ENCODE results near the gene GMPR. TPM values are rescaled to one million over a fixed set of nuclear protein-coding genes. Genes with fewer than 3 reads are reported as not detected.

The GMPR gene
- total and polyA plus RNA-seq, 4 experiments from 2014 or later: 0.56 to 0.68 TPM; not detected in 2

DNA sequence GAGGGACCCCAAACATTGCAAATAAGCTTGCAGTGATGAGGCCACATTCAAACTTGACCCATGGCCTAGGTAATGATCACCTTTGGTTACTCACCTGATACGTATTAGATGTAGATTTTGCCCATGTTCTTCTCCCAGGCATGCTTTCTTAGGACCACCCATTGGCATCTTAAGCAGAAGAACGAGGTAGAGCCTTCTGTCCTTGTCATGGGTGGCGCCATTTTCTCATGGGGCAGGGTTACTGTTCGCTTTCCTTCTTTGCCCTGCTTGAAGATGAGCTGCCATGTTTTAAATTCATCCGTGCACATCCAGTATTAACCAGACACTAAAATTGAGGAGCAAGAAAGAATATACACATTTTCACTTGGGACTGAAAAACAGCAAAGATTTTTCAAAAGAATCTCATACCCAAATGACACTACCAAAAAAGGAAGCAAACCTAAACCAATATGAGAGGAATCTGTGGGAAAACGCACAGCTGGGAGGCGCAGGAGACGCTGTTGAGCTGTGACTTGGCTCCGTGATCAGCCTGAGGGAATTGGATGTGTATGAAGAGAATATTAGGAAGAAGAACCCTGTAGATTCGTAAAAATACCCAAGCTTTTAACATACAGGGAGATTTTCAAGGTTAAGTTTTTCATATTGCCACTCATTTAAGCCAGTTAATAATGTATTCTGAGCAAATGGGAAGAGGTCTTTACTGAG lies 36.6 kb downstream of the GMPR start:
- no peak overlapping the region for H3K4me3 ChIP-seq (ENCODE audit: low read length in 2 of 2)
- H3K27ac ChIP-seq (ENCODE audit: low read depth, low read length): no peak overlapping the region
- H3K36me3 Mint-ChIP-seq: no peaks in the 10 kb centered on the region
- no peaks in the 10 kb centered on the region for H3K36me3 ChIP-seq (ENCODE audit: insufficient read depth, low read length)
- H3K27me3 ChIP-seq (ENCODE audit: insufficient read depth, low read length): no peaks in the 10 kb centered on the region
- no peaks in the 10 kb centered on the region for H3K4me1 Mint-ChIP-seq
- no peak overlapping the region for H3K27ac Mint-ChIP-seq
- intact Hi-C loops (cut with micrococcal nuclease): no loop called here
- peaks cover 0 to 9% of the 10 kb centered on the region in 2 donors for H3K27me3 Mint-ChIP-seq
- POLR2A ChIA-PET (ENCODE audit: partially characterized antibody): no interaction called here
- no peaks in the 10 kb centered on the region for H3K9me3 Mint-ChIP-seq
- no peak for DNase-seq
- no peak overlapping the region for H3K4me3 Mint-ChIP-seq
- no peaks in the 10 kb centered on the region for H3K4me1 ChIP-seq (ENCODE audit: insufficient read depth, low read length)
- CTCF ChIA-PET (ENCODE audit: partially characterized antibody): interaction anchor here (1.3 kb wide), 1 partner anchor 15 kb away, joined by 3 read pairs; no protein-coding TSS in a partner anchor
- H3K9me3 ChIP-seq (ENCODE audit: control insufficient read depth in 1 of 2, low read length in 2 of 2): no peaks in the 10 kb centered on the region

DNA sequence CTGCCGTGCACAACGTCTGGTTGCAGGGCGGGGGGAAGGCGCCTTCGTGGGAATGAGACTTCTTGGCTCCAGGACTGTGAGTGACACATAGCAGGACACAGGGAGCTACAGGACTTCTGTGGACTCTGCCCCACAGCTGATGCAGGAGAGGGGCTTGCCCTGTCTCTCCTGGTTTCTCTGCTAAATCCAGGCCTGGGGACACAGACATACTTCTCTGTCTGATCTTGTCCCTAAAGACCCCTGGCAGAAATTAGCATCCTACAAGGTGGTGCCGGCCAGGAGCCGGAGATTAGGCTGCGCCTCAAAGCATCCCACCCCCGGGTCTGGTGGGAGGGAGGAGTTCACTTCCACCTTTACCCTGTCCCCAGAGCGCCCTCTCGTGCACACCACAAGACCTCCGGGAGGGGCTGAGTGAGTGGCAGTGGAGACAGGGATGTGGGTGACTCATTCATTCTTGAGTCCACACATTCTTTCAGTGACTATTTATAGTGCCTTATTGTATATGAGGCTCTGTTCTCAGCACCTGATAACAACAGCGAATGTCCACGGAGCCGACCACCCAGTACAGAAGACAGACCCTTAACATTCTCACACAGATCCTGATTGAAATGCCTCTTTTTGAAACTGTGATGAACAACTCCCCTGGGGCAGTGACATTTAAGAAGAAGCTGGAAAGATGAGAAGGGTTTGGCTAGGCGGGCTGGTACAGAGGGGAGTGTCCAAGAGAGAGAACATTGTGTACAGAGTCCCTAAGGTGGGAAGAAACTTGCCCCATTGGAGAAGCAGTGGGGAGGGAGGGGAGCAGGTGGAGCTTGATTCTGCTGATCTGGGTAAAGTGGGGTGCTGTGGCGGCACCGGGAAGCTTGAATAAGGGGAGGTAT lies 39.0 kb downstream of the GMPR start:
- intact Hi-C loops (cut with micrococcal nuclease): no loop called here
- Histone ChIP-seq H3K4me3 (ENCODE audit: low read length in 2 of 2) (no peak overlapping the region), H3K4me1 (ENCODE audit: insufficient read depth, low read length) (no peaks in the 10 kb centered on the region), H3K36me3 (ENCODE audit: insufficient read depth, low read length) (no peaks in the 10 kb centered on the region), H3K9me3 (ENCODE audit: control insufficient read depth in 1 of 2, low read length in 2 of 2) (no peaks in the 10 kb centered on the region), H3K27ac (ENCODE audit: low read depth, low read length) (no peak overlapping the region), H3K27me3 (ENCODE audit: insufficient read depth, low read length) (no peaks in the 10 kb centered on the region)
- ChIA-PET CTCF (ENCODE audit: partially characterized antibody) (interaction anchor here (1.2 to 1.6 kb wide), 2 partner anchors 9 to 132 kb away, joined by 3 to 6 read pairs; no protein-coding TSS in a partner anchor), POLR2A (ENCODE audit: partially characterized antibody) (no interaction called here)
- Mint-ChIP-seq H3K9me3 (no peaks in the 10 kb centered on the region), H3K4me3 (no peak overlapping the region), H3K27me3 (peaks cover 0 to 8% of the 10 kb centered on the region in 2 donors), H3K4me1 (no peaks in the 10 kb centered on the region), H3K36me3 (no peaks in the 10 kb centered on the region), H3K27ac (no peak overlapping the region)
- DNase-seq: no peak

- Histone ChIP-seq H3K36me3 (ENCODE audit: insufficient read depth, low read length) (no peaks in the 10 kb centered on the region), H3K4me1 (ENCODE audit: insufficient read depth, low read length) (no peaks in the 10 kb centered on the region), H3K27ac (ENCODE audit: low read depth, low read length) (no peak overlapping the region), H3K27me3 (ENCODE audit: insufficient read depth, low read length) (no peaks in the 10 kb centered on the region), H3K9me3 (ENCODE audit: control insufficient read depth in 1 of 2, low read length in 2 of 2) (no peaks in the 10 kb centered on the region), H3K4me3 (ENCODE audit: low read length in 2 of 2) (no peak overlapping the region)
- no peak for DNase-seq
- H3K27me3 Mint-ChIP-seq: peaks cover 0 to 8% of the 10 kb centered on the region in 2 donors
- ChIA-PET CTCF (ENCODE audit: partially characterized antibody) (interaction anchor here (1.6 kb wide), 1 partner anchor 8 kb away, joined by 6 read pairs; no protein-coding TSS in a partner anchor), POLR2A (ENCODE audit: partially characterized antibody) (no interaction called here)
- intact Hi-C loops (cut with micrococcal nuclease): no loop called here
- no peak overlapping the region for H3K27ac Mint-ChIP-seq
- no peaks in the 10 kb centered on the region for H3K9me3 Mint-ChIP-seq
- no peak overlapping the region for H3K4me3 Mint-ChIP-seq
- no peaks in the 10 kb centered on the region for H3K36me3 Mint-ChIP-seq
- H3K4me1 Mint-ChIP-seq: no peaks in the 10 kb centered on the region
These were observed 39.8 kb downstream of the GMPR start for GRCh38 chr6:16278048-16278724.

- no peaks in the 10 kb centered on the region for H3K36me3 Mint-ChIP-seq
- CTCF ChIA-PET (ENCODE audit: partially characterized antibody): no interaction called here
- H3K4me1 Mint-ChIP-seq: no peaks in the 10 kb centered on the region
- Histone ChIP-seq H3K36me3 (ENCODE audit: insufficient read depth, low read length) (no peaks in the 10 kb centered on the region), H3K27ac (ENCODE audit: low read depth, low read length) (no peak overlapping the region), H3K4me1 (ENCODE audit: insufficient read depth, low read length) (no peaks in the 10 kb centered on the region), H3K27me3 (ENCODE audit: insufficient read depth, low read length) (no peaks in the 10 kb centered on the region), H3K4me3 (ENCODE audit: low read length in 2 of 2) (no peak overlapping the region), H3K9me3 (ENCODE audit: control insufficient read depth in 1 of 2, low read length in 2 of 2) (no peaks in the 10 kb centered on the region)
- no peak overlapping the region for H3K27ac Mint-ChIP-seq
- no peak overlapping the region for H3K4me3 Mint-ChIP-seq
- intact Hi-C loops (cut with micrococcal nuclease): no loop called here
- DNase-seq: no peak
- H3K27me3 Mint-ChIP-seq: peaks cover 0 to 10% of the 10 kb centered on the region in 2 donors
- POLR2A ChIA-PET (ENCODE audit: partially characterized antibody): no interaction called here
- H3K9me3 Mint-ChIP-seq: no peaks in the 10 kb centered on the region
These were observed 40.4 kb downstream of the GMPR start for GRCh38 chr6:16278750-16279149.

- peaks cover 0 to 10% of the 10 kb centered on the region in 2 donors for H3K27me3 Mint-ChIP-seq
- no peaks in the 10 kb centered on the region for H3K9me3 Mint-ChIP-seq
- H3K27me3 ChIP-seq (ENCODE audit: insufficient read depth, low read length): no peaks in the 10 kb centered on the region
- ChIA-PET CTCF (ENCODE audit: partially characterized antibody) (no interaction called here), POLR2A (ENCODE audit: partially characterized antibody) (no interaction called here)
- no peak overlapping the region for H3K27ac Mint-ChIP-seq
- no peak overlapping the region for H3K4me3 Mint-ChIP-seq
- no peak overlapping the region for H3K4me3 ChIP-seq (ENCODE audit: low read length in 2 of 2)
- no peaks in the 10 kb centered on the region for H3K36me3 ChIP-seq (ENCODE audit: insufficient read depth, low read length)
- no peaks in the 10 kb centered on the region for H3K4me1 Mint-ChIP-seq
- no peaks in the 10 kb centered on the region for H3K4me1 ChIP-seq (ENCODE audit: insufficient read depth, low read length)
- no peak for DNase-seq
- no peak overlapping the region for H3K27ac ChIP-seq (ENCODE audit: low read depth, low read length)
- H3K9me3 ChIP-seq (ENCODE audit: control insufficient read depth in 1 of 2, low read length in 2 of 2): no peaks in the 10 kb centered on the region
- H3K36me3 Mint-ChIP-seq: no peaks in the 10 kb centered on the region
- intact Hi-C loops (cut with micrococcal nuclease): no loop called here
These were observed 40.9 kb downstream of the GMPR start for GRCh38 chr6:16279243-16279642.

- no peaks in the 10 kb centered on the region for H3K27me3 ChIP-seq (ENCODE audit: insufficient read depth, low read length)
- no peak overlapping the region for H3K4me3 ChIP-seq (ENCODE audit: low read length in 2 of 2)
- DNase-seq: no peak
- intact Hi-C loops (cut with micrococcal nuclease): no loop called here
- no peaks in the 10 kb centered on the region for H3K9me3 Mint-ChIP-seq
- no peaks in the 10 kb centered on the region for H3K9me3 ChIP-seq (ENCODE audit: control insufficient read depth in 1 of 2, low read length in 2 of 2)
- H3K27ac Mint-ChIP-seq: no peak overlapping the region
- H3K36me3 ChIP-seq (ENCODE audit: insufficient read depth, low read length): no peaks in the 10 kb centered on the region
- H3K4me3 Mint-ChIP-seq: no peak overlapping the region
- POLR2A ChIA-PET (ENCODE audit: partially characterized antibody): no interaction called here
- peaks cover 3 to 13% of the 10 kb centered on the region in 2 donors for H3K27me3 Mint-ChIP-seq
- CTCF ChIA-PET (ENCODE audit: partially characterized antibody): no interaction called here
- no peaks in the 10 kb centered on the region for H3K36me3 Mint-ChIP-seq
- no peaks in the 10 kb centered on the region for H3K4me1 Mint-ChIP-seq
- no peak overlapping the region for H3K27ac ChIP-seq (ENCODE audit: low read depth, low read length)
- H3K4me1 ChIP-seq (ENCODE audit: insufficient read depth, low read length): no peaks in the 10 kb centered on the region
These were observed 44.0 kb downstream of the GMPR start for GRCh38 chr6:16282370-16282769.

DNA sequence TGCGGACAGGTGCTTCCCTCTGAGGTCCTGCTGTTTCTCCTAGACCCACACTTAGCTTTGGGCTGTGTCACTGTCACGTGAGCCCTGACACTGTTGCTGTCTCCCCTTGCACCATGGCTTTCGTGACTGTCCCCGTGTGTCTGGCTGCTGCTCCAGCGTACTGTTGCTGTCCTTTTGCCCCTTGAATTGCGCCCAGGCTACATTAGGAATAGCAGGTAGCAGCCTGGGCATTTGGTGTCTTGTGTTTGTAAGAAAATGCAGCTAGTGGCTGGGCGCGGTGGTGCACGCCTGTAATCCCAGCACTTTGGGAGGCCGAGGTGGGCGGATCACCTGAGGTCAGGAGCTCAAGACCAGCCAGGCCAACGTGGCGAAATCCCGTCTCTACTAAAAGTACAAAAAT lies 46.1 kb downstream of the GMPR start:
- Histone ChIP-seq H3K4me3 (ENCODE audit: low read length in 2 of 2) (no peak overlapping the region), H3K27me3 (ENCODE audit: insufficient read depth, low read length) (no peaks in the 10 kb centered on the region), H3K9me3 (ENCODE audit: control insufficient read depth in 1 of 2, low read length in 2 of 2) (no peaks in the 10 kb centered on the region), H3K27ac (ENCODE audit: low read depth, low read length) (no peak overlapping the region), H3K36me3 (ENCODE audit: insufficient read depth, low read length) (no peaks in the 10 kb centered on the region), H3K4me1 (ENCODE audit: insufficient read depth, low read length) (no peaks in the 10 kb centered on the region)
- no peak overlapping the region for H3K4me3 Mint-ChIP-seq
- H3K9me3 Mint-ChIP-seq: no peaks in the 10 kb centered on the region
- ChIA-PET POLR2A (ENCODE audit: partially characterized antibody) (no interaction called here), CTCF (ENCODE audit: partially characterized antibody) (interaction anchor here (1.0 to 2.8 kb wide), 4 partner anchors 8 to 125 kb away, joined by 3 to 8 read pairs (median 6); no protein-coding TSS in a partner anchor)
- intact Hi-C loops (cut with micrococcal nuclease): no loop called here
- no peak for DNase-seq
- H3K27ac Mint-ChIP-seq: no peak overlapping the region
- H3K4me1 Mint-ChIP-seq: no peaks in the 10 kb centered on the region
- peaks cover 3 to 8% of the 10 kb centered on the region in 2 donors for H3K27me3 Mint-ChIP-seq
- no peaks in the 10 kb centered on the region for H3K36me3 Mint-ChIP-seq

Measured in CD4-positive, alpha-beta memory T cell (primary cell).